Neutrophil (primary cell): ENCODE measurements around the gene SSR4.

Source experiments
- H3K27ac ChIP-seq: fragments of 200-600 bp; sonication (generic); 2 replicates; pipeline ENCODE4 v1.5.1; 2016; ENCODE audit warnings: mild to moderate bottlenecking, moderate library complexity
- H3K27me3 ChIP-seq: fragments of 200-600 bp; sonication (generic); 2 replicates; pipeline ENCODE4 v1.6.0; 2016; ENCODE audit warnings: mild to moderate bottlenecking
- H3K36me3 ChIP-seq: fragments of 200-600 bp; sonication (generic); 2 replicates; pipeline ENCODE4 v1.5.1; 2017
- H3K4me1 ChIP-seq, 2 experiments: fragments of 200-600 bp in 1 of 2; sonication (generic) in 1 of 2; 1 replicate in 1 of 2; 2 replicates in 1 of 2; pipeline versions ENCODE4 v1.5.1 to v1.6.1; 2013 to 2016; ENCODE audit warnings: low read depth in 1 of 2, low read length in 1 of 2, mild to moderate bottlenecking in 1 of 2, moderate library complexity in 1 of 2; ENCODE audit not compliant: control insufficient read depth in 1 of 2, insufficient read depth in 1 of 2
- H3K4me3 ChIP-seq, 2 experiments: fragments of 200-600 bp in 1 of 2; sonication (generic) in 1 of 2; 1 replicate in 1 of 2; 2 replicates in 1 of 2; pipeline ENCODE4 v1.5.1; 2013 to 2016; ENCODE audit warnings: low read depth in 1 of 2, low read length in 1 of 2, mild to moderate bottlenecking in 1 of 2, moderate library complexity in 1 of 2
- H3K9me3 ChIP-seq: fragments of 200-600 bp; sonication (generic); 2 replicates; pipeline ENCODE4 v1.5.1; 2016
- TF ChIP-seq, protein P1 (sequence below): fragments of 200-600 bp; sonication (generic); IDR thresholded peaks from 2 replicates; pipeline ENCODE4 v1.5.1; 2016; ENCODE audit warnings: antibody characterized with exemption

SSR4 gene

DNA sequence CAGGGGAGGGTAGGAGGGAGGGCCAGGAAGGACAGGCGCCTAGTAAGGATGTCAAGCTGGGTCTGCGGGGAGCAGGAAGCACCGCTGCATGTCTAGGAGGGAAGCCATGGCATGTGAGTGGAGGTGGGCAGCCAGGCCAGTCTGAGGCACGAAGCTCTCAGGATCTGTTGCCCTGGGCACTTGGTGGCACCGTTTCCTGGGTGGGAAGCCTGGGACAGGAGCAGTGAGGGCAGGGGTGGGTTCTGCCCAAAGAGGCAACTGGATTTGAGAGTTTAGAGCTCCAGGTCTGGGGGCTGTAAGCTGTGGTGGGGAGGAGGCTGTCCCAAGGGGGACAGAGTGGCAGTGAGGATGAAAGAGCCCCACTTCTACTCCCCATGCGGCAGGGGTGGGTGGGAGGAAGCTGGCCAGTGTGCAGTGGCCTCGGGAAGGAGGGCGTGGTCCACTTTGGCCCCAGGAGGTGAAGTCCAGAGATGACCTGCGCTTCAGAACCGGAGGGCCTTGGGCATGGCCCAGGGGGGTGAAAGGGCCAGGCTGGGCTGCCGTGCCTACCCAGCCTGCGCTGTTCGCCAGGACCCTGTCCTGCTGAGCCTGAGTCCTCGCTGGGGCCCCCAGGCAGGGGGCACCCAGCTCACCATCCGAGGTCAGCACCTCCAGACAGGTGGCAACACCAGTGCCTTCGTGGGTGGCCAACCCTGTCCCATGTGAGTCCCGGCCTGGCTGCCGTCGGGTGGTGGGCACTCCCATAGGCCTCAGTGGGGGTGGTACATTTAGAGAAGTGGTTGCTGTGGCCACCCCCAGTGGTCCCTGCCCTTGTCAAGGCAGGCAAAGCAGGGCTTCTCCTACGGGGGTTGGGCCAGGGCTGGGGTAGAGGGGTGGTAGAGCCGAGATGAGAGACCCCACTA lies 21.9 kb upstream of the SSR4 start:
- Histone ChIP-seq H3K27ac (no peak overlapping the region), H3K36me3 (no peaks in the 10 kb centered on the region), H3K4me1 (no peaks in the 10 kb centered on the region), H3K4me3 (no peak overlapping the region), H3K27me3 (no peaks in the 10 kb centered on the region), H3K9me3 (no peaks in the 10 kb centered on the region)
- TF ChIP-seq, protein P1, sequence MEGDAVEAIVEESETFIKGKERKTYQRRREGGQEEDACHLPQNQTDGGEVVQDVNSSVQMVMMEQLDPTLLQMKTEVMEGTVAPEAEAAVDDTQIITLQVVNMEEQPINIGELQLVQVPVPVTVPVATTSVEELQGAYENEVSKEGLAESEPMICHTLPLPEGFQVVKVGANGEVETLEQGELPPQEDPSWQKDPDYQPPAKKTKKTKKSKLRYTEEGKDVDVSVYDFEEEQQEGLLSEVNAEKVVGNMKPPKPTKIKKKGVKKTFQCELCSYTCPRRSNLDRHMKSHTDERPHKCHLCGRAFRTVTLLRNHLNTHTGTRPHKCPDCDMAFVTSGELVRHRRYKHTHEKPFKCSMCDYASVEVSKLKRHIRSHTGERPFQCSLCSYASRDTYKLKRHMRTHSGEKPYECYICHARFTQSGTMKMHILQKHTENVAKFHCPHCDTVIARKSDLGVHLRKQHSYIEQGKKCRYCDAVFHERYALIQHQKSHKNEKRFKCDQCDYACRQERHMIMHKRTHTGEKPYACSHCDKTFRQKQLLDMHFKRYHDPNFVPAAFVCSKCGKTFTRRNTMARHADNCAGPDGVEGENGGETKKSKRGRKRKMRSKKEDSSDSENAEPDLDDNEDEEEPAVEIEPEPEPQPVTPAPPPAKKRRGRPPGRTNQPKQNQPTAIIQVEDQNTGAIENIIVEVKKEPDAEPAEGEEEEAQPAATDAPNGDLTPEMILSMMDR: no peak

- H3K4me1 ChIP-seq: no peaks in the 10 kb centered on the region
- H3K36me3 ChIP-seq: no peaks in the 10 kb centered on the region
- no peaks in the 10 kb centered on the region for H3K9me3 ChIP-seq
Measured at GRCh38 chrX:153773218-153773611, 21.3 kb upstream of the SSR4 start.

GRCh38 chrX:153773741-153774575 lies 20.5 kb upstream of the SSR4 start:
- Histone ChIP-seq H3K27ac (no peak overlapping the region), H3K27me3 (peaks cover 5% of the 10 kb centered on the region), H3K36me3 (no peaks in the 10 kb centered on the region), H3K4me3 (no peak overlapping the region), H3K4me1 (no peaks in the 10 kb centered on the region), H3K9me3 (no peaks in the 10 kb centered on the region)
- TF ChIP-seq, protein P1: no peak

More at GRCh38 chrX:153773218-153773611, 21.3 kb upstream of the SSR4 start:
- H3K27ac ChIP-seq: no peak overlapping the region
- no peaks in the 10 kb centered on the region for H3K27me3 ChIP-seq
- TF ChIP-seq, protein P1: no peak
- no peak overlapping the region for H3K4me3 ChIP-seq

DNA sequence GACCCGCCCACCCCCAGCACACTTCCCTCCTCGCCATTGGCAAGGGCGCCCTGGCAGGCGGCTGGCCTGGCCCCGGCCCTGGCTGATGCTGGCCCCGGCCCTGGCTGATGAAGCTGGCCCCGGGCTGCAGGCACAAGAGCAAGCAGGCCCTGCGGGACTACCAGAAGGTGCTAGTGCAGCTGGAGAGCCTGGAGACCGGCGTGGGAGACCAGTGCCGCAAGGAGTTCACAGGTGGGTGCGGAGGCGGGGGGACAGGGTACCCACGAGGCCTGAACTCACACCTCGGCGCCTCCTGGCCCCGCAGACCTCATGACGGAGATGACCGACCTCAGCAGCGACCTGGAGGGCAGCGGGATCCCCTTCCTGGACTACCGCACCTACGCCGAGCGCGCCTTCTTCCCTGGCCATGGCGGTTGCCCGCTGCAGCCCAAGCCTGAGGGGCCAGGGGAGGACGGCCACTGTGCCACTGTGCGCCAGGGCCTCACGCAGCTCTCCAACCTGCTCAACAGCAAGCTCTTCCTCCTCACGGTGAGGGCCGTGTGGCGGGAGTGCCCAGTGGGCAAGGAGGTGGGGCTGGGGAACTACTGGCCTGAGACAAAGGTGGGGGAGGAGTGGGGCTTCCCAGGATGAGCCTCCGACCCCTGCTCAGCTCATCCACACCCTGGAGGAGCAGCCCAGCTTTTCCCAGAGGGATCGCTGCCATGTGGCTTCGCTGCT lies 19.7 kb upstream of the SSR4 start:
- Histone ChIP-seq H3K27me3 (peaks cover 13% of the 10 kb centered on the region), H3K36me3 (no peaks in the 10 kb centered on the region), H3K9me3 (no peaks in the 10 kb centered on the region), H3K4me1 (no peaks in the 10 kb centered on the region), H3K4me3 (no peak overlapping the region), H3K27ac (no peak overlapping the region)
- TF ChIP-seq, protein P1: no peak
